Natural killer cell (primary cell): ENCODE data around the gene ZFP36L2. TPM values are rescaled to one million over a fixed set of nuclear protein-coding genes. Genes with fewer than 3 reads are reported as not detected.

ENCODE experiments used
- ATAC-seq, 3 donors: fragments of 150-1000 bp in 2 of 3; fragments of 200-7000 bp in 1 of 3; cut with Tn5 transposase; 1 replicate in 1 of 3; 2 replicates in 2 of 3; pipeline ENCODE4 v1.10.0; 2021; ENCODE audit warnings: mild to moderate bottlenecking in 2 of 3, moderate library complexity in 2 of 3
- DNase-seq, 2 donors: peaks; one replicate each; pipeline versions ENCODE4 v3.0.0 to v3.0.0-alpha.2; 2013 to 2021; ENCODE audit warnings: mixed read lengths in 1 of 2
- H3K27ac ChIP-seq: one replicate; pipeline ENCODE4 v1.5.1; 2013; ENCODE audit warnings: mild to moderate bottlenecking, low read length
- H3K27me3 ChIP-seq: one replicate; pipeline ENCODE4 v1.6.1; 2013; ENCODE audit warnings: low read length; ENCODE audit not compliant: control insufficient read depth, insufficient read depth
- H3K36me3 ChIP-seq: one replicate; pipeline ENCODE4 v1.6.1; 2013; ENCODE audit warnings: low read length; ENCODE audit not compliant: control insufficient read depth, insufficient read depth
- H3K4me1 ChIP-seq: one replicate; pipeline ENCODE4 v1.6.1; 2013; ENCODE audit warnings: low read length; ENCODE audit not compliant: control insufficient read depth, insufficient read depth
- H3K4me3 ChIP-seq: one replicate; pipeline ENCODE4 v1.5.1; 2013; ENCODE audit warnings: low read length
- H3K9me3 ChIP-seq: one replicate; pipeline ENCODE4 v1.6.1; 2013; ENCODE audit warnings: low read length; ENCODE audit not compliant: control insufficient read depth, insufficient read depth
- H3K27ac Mint-ChIP-seq, 2 donors: one replicate each; pipeline ENCODE4 v1.8.0; 2022; ENCODE audit warnings: mild to moderate bottlenecking in 2 of 2, mixed read lengths in 2 of 2, moderate library complexity in 1 of 2
- H3K27me3 Mint-ChIP-seq, 2 donors: one replicate each; pipeline ENCODE4 v1.8.0; 2022; ENCODE audit warnings: low read depth in 2 of 2, mixed read lengths in 2 of 2
- H3K36me3 Mint-ChIP-seq: one replicate; pipeline ENCODE4 v1.8.0; 2022; ENCODE audit warnings: mixed read lengths
- H3K4me1 Mint-ChIP-seq, 2 donors: one replicate each; pipeline ENCODE4 v1.8.0; 2022; ENCODE audit warnings: mixed read lengths in 2 of 2
- H3K4me3 Mint-ChIP-seq: one replicate; pipeline ENCODE4 v1.8.0; 2022; ENCODE audit warnings: mild to moderate bottlenecking, moderate library complexity, mixed read lengths
- H3K9me3 Mint-ChIP-seq, 2 donors: one replicate each; pipeline ENCODE4 v1.8.0; 2022; ENCODE audit warnings: mixed read lengths in 2 of 2
- CTCF ChIP-seq: fragments of 200-600 bp; IDR thresholded peaks from one replicate; pipeline ENCODE4 v1.8.0; 2022; ENCODE audit warnings: antibody characterized with exemption
- WGBS: methylation state at CpG from one replicate; pipeline ENCODE4 v1.1.7; 2013; ENCODE audit warnings: missing lambda C conversion rate; ENCODE audit not compliant: insufficient coverage; 5-methylcytosine and 5-hydroxymethylcytosine counted together
- intact Hi-C: fragments of 100-400 bp; cut with micrococcal nuclease; formaldehyde crosslinking; loops from one replicate; pipeline ENCODE4 v1.14.2; 2022
- total RNA-seq, 4 donors: library from RNA; stranded (reverse); fragments of 120-200 nt in 1 of 4; gene quantifications; one replicate each; pipeline versions ENCODE4 v1.2.3 to v1.2.4, GENCODE V29; 2013 to 2022

ZFP36L2 gene
- total RNA-seq, 3 donors from 2014 or later (not counting 1 experiment from before 2014, with no cell fraction given), result 376 to 428 (median 418) TPM

DNA sequence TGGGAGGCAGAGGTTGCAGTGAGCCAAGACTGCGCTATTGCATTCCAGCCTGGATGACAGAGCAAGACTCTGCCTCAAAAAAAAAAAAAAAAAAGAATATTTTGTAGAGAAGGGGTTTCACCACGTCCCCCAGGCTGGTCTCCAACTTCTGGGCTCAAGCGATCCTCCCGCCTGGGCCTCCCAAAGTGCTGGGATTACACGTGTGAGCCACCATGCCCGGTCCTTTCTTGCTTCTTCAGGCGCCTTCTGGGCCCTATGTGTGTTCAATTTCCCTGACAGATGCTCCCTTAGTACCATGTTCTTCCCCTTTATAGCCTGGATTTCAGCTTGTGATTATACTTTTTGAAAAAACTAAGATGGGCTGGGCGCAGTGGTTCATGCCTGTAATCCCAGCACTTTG is 9.8 kb downstream of the ZFP36L2 start:
- peaks cover 2% of the 10 kb centered on the region for H3K36me3 ChIP-seq
- H3K9me3 ChIP-seq, result no peaks in the 10 kb centered on the region
- Mint-ChIP-seq H3K4me1 (peaks cover 54 to 64% of the 10 kb centered on the region in 2 donors), H3K27me3 (peaks cover 0 to 4% of the 10 kb centered on the region in 2 donors), H3K4me3 (no peak overlapping the region), H3K36me3 (no peaks in the 10 kb centered on the region), H3K27ac (no peak overlapping the region), H3K9me3 (no peaks in the 10 kb centered on the region)
- DNase-seq, result no peak
- WGBS, result 96% methylated on average over 8 of the region's 8 CpGs
- no peaks in the 10 kb centered on the region for H3K27me3 ChIP-seq
- no peak overlapping the region for H3K4me3 ChIP-seq
- ATAC-seq, result no peak
- TF ChIP-seq CTCF, result no peak
- intact Hi-C loops, result no loop called here
- no peak overlapping the region for H3K27ac ChIP-seq
- peaks cover 77% of the 10 kb centered on the region for H3K4me1 ChIP-seq

DNA sequence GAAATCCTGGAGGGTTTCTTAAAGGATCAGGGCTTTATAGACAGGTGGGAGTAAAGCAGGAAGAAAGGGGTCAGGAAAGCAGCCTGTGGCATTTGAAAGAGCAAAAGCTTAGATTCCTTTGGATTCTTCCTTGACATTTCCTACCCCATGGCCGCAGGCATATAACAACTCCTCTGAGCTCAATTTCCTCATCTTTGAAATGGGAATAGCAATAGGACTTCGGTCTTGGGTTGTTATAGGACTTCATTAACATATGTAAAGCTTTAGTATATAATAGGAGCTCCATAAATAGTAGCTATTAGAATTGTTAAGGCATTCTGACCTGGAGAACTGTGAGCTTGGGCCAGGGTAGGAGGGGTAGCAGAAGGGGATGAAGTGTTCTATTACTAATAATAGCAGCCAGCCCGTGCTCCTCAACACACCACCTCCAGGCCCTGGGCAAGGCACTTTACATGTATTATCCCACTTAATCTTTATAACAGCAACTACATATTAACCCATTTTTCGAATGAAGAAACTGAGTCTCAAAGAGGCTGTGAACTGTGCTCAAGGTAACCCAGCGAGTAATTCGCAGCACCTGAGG is 10.6 kb downstream of the ZFP36L2 start:
- WGBS, result 88% methylated on average over 4 of the region's 6 CpGs
- H3K27me3 Mint-ChIP-seq, result peaks cover 0 to 4% of the 10 kb centered on the region in 2 donors
- H3K9me3 Mint-ChIP-seq, result no peaks in the 10 kb centered on the region
- H3K27ac Mint-ChIP-seq, result peak overlapping the region in 1 of 2 donors; percentile 46
- DNase-seq (no peak), ATAC-seq (no peak)
- no peaks in the 10 kb centered on the region for H3K36me3 ChIP-seq
- H3K4me3 Mint-ChIP-seq, result no peak overlapping the region
- no peaks in the 10 kb centered on the region for H3K9me3 ChIP-seq
- no peak overlapping the region for H3K27ac ChIP-seq
- H3K4me1 ChIP-seq, result peaks cover 80% of the 10 kb centered on the region
- H3K4me1 Mint-ChIP-seq, result peaks cover 49 to 60% of the 10 kb centered on the region in 2 donors
- intact Hi-C loops, result no loop called here
- TF ChIP-seq CTCF, result no peak
- no peaks in the 10 kb centered on the region for H3K27me3 ChIP-seq
- no peaks in the 10 kb centered on the region for H3K36me3 Mint-ChIP-seq
- no peak overlapping the region for H3K4me3 ChIP-seq

GRCh38 chr2:43214253-43214652 is 12.2 kb downstream of the ZFP36L2 start:
- H3K9me3 Mint-ChIP-seq, result no peaks in the 10 kb centered on the region
- Histone ChIP-seq H3K4me1 (peaks cover 82% of the 10 kb centered on the region), H3K36me3 (no peaks in the 10 kb centered on the region), H3K9me3 (no peaks in the 10 kb centered on the region), H3K4me3 (no peak overlapping the region), H3K27me3 (no peaks in the 10 kb centered on the region), H3K27ac (no peak overlapping the region)
- peaks cover 0 to 3% of the 10 kb centered on the region in 2 donors for H3K27me3 Mint-ChIP-seq
- WGBS, result 98% methylated on average over 5 of the region's 5 CpGs
- no peak for TF ChIP-seq CTCF
- H3K4me3 Mint-ChIP-seq, result no peak overlapping the region
- DNase-seq (no peak), ATAC-seq (no peak)
- H3K27ac Mint-ChIP-seq, result no peak overlapping the region
- intact Hi-C loops, result no loop called here
- no peaks in the 10 kb centered on the region for H3K36me3 Mint-ChIP-seq
- peaks cover 45 to 60% of the 10 kb centered on the region in 2 donors for H3K4me1 Mint-ChIP-seq

DNA sequence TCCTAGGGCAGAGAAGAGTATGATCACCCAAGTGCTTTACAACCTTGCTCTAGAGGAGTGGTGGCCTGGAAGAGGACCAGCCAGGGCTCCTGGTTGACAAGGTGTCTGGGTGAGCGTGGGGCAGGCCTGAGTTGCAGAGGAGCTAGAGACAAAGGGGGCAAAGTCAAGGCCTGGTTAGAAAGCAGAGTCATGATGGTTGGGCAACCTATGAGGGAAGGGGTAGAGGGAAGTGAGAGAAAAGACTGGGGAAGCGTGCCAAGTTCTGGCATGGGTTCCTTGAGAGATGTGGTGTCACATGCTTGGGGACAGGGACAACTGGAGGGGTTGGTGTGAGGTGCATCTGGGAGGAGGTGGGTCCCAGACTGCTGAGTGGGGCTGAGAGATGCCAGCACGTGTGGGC is 13.5 kb downstream of the ZFP36L2 start:
- Mint-ChIP-seq H3K27ac (peak overlapping the region; percentile 75 to 87), H3K4me1 (peaks cover 33 to 50% of the 10 kb centered on the region in 2 donors), H3K36me3 (no peaks in the 10 kb centered on the region), H3K9me3 (no peaks in the 10 kb centered on the region), H3K27me3 (no peaks in the 10 kb centered on the region), H3K4me3 (peak overlapping the region; percentile 62)
- DNase-seq, result no peak
- Histone ChIP-seq H3K4me3 (no peak overlapping the region), H3K36me3 (no peaks in the 10 kb centered on the region), H3K27me3 (no peaks in the 10 kb centered on the region), H3K4me1 (peaks cover 75% of the 10 kb centered on the region), H3K27ac (peak overlapping the region; percentile 52), H3K9me3 (no peaks in the 10 kb centered on the region)
- TF ChIP-seq CTCF, result no peak
- peak in 1 of 3 donors; percentile 68 for ATAC-seq
- 71% methylated on average over 3 of the region's 3 CpGs for WGBS
- intact Hi-C loops, result loop anchor here (2.0 kb wide), 1 partner anchor 16 kb away; no protein-coding TSS in a partner anchor
